ENCODE measurements around the gene AVPI1.

DNA sequence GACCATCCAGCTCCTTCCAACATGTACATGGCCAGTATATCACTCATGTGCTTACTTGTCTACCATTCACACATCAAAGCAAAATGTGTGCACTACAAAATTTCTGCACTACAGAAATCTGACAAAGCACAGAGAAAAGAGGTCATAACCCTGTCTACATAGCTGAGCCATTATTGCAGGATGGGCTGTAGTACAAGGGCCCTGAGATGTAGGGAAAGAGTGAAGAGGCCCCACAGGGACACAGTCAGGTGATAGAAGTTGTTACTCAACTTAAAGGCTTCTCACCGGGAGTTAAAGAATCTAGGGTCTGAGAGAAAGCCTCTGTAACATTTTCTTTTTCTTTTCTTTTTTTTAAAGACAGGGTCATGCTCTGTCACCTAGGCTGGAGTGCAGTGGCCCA lies 17.5 kb downstream of the AVPI1 start:
- TF ChIP-seq, protein P1, sequence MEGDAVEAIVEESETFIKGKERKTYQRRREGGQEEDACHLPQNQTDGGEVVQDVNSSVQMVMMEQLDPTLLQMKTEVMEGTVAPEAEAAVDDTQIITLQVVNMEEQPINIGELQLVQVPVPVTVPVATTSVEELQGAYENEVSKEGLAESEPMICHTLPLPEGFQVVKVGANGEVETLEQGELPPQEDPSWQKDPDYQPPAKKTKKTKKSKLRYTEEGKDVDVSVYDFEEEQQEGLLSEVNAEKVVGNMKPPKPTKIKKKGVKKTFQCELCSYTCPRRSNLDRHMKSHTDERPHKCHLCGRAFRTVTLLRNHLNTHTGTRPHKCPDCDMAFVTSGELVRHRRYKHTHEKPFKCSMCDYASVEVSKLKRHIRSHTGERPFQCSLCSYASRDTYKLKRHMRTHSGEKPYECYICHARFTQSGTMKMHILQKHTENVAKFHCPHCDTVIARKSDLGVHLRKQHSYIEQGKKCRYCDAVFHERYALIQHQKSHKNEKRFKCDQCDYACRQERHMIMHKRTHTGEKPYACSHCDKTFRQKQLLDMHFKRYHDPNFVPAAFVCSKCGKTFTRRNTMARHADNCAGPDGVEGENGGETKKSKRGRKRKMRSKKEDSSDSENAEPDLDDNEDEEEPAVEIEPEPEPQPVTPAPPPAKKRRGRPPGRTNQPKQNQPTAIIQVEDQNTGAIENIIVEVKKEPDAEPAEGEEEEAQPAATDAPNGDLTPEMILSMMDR (IDR thresholded peaks at IDR 0.05), result no peak
- TF ChIP-seq POLR2A (IDR thresholded peaks at IDR 0.05), result no peak
